Subcutaneous adipose tissue (tissue), 4 donors: ENCODE results near the gene RBBP8. TPM values are rescaled to one million over a fixed set of nuclear protein-coding genes. Genes with fewer than 3 reads are reported as not detected.

Experiments used
- CTCF ChIP-seq: fragments of 450-650 bp; IDR thresholded peaks from one replicate; pipeline ENCODE4 v1.5.1; 2016; ENCODE audit warnings: low read depth, mild to moderate bottlenecking, control low read depth, antibody characterized with exemption, moderate library complexity
- total RNA-seq, 4 donors: library from RNA; depleted of rRNA; stranded (reverse); fragments of >200 nt; gene quantifications; one replicate each; pipeline ENCODE4 v1.1.0, GENCODE V29; 2016

RBBP8 gene
- total RNA-seq, 4 donors from 2014 or later, result 13.0 to 43.7 (median 23.6) TPM

GRCh38 chr18:22913861-22914260, 19.3 kb upstream of the RBBP8 start:
- no peak for TF ChIP-seq CTCF

- TF ChIP-seq CTCF, result no peak
These were observed 18.5 kb upstream of the RBBP8 start for GRCh38 chr18:22914633-22915032.

GRCh38 chr18:22915337-22915736, 17.8 kb upstream of the RBBP8 start:
- TF ChIP-seq CTCF, result no peak

GRCh38 chr18:22921772-22922171, 11.4 kb upstream of the RBBP8 start:
- TF ChIP-seq CTCF, result no peak

GRCh38 chr18:22924589-22924988, 8.5 kb upstream of the RBBP8 start:
- no peak for TF ChIP-seq CTCF

- TF ChIP-seq CTCF, result no peak
These were observed 6.7 kb upstream of the RBBP8 start for GRCh38 chr18:22926454-22926853.

- TF ChIP-seq CTCF, result no peak
These were observed 4.8 kb upstream of the RBBP8 start for GRCh38 chr18:22928339-22928738.
